HEK293T (cell line): ENCODE results near the gene PLA2G4D.

Experiments
- BHLHE40 ChIP-seq: fragments of 450-650 bp; IDR thresholded peaks from 2 replicates; pipeline ENCODE4 v1.6.1; 2016; ENCODE audit warnings: mild to moderate bottlenecking, moderate library complexity, borderline replicate concordance
- ELF4 ChIP-seq: fragments of 450-650 bp; IDR thresholded peaks from 2 replicates; pipeline ENCODE4 v1.6.1; 2017; ENCODE audit warnings: antibody characterized with exemption
- NFRKB ChIP-seq: fragments of 450-650 bp; IDR thresholded peaks from 2 replicates; pipeline ENCODE4 v1.6.1; 2016; ENCODE audit warnings: mild to moderate bottlenecking, moderate library complexity
- SP1 ChIP-seq: fragments of 450-650 bp; IDR thresholded peaks from 2 replicates; pipeline ENCODE4 v1.6.1; 2017
- TARDBP ChIP-seq: fragments of 450-650 bp; IDR thresholded peaks from 2 replicates; pipeline ENCODE4 v1.6.1; 2016
- TF ChIP-seq, protein P1 (sequence below): fragments of 450-650 bp; IDR thresholded peaks from 2 replicates; pipeline ENCODE4 v1.6.1; 2016

DNA sequence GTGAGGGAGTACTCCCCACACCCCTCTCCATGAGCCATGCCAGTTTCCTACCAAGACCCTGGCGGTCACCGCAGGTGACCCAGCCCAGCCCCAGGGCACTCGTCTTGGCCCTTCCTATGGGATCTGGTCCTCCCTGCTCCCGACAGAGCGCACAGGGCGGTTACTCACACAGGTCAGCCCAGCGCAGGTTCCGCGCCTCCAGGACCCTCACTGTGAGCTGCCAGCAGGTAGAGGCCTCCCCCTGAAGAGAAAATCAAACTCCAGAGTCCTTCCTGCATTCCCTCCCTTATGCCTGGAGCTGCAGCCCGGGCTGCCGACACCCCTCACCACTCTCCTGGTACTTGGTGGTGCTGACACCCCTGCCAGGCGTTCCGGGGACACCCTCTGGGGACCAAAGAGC is 6.9 kb downstream of the PLA2G4D start:
- no peak for TF ChIP-seq ELF4
- TF ChIP-seq, protein P1, sequence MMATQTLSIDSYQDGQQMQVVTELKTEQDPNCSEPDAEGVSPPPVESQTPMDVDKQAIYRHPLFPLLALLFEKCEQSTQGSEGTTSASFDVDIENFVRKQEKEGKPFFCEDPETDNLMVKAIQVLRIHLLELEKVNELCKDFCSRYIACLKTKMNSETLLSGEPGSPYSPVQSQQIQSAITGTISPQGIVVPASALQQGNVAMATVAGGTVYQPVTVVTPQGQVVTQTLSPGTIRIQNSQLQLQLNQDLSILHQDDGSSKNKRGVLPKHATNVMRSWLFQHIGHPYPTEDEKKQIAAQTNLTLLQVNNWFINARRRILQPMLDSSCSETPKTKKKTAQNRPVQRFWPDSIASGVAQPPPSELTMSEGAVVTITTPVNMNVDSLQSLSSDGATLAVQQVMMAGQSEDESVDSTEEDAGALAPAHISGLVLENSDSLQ = no peak
- no peak for TF ChIP-seq BHLHE40
- TF ChIP-seq TARDBP = no peak
- no peak for TF ChIP-seq NFRKB
- TF ChIP-seq SP1 = no peak
